Forelimb muscle (tissue), 1 donor: Measurements from ENCODE around the gene METAP1D. TPM values are rescaled to one million over a fixed set of nuclear protein-coding genes. Genes with fewer than 3 reads are reported as not detected.
A peak's percentile ranks its signal among the peaks of the same experiment; 100 is the strongest.
"Not testable (repeated sequence)": the region's sequence is repeated elsewhere in the genome, so short reads cannot be mapped to it uniquely, and the experiment has no call there.

Experiments
- DNase-seq: peaks from one replicate; pipeline ENCODE4 v3.0.0-alpha.2; 2013; ENCODE audit warnings: low read depth
- polyA plus RNA-seq: library from polyadenylated mRNA; unstranded; fragments of 120-200 nt; gene quantifications from one replicate; pipeline ENCODE4 v1.2.1, GENCODE V29; 2013; ENCODE audit not compliant: insufficient read length

The METAP1D gene
- polyA plus RNA-seq, 1 donor: 14.4 TPM

DNA sequence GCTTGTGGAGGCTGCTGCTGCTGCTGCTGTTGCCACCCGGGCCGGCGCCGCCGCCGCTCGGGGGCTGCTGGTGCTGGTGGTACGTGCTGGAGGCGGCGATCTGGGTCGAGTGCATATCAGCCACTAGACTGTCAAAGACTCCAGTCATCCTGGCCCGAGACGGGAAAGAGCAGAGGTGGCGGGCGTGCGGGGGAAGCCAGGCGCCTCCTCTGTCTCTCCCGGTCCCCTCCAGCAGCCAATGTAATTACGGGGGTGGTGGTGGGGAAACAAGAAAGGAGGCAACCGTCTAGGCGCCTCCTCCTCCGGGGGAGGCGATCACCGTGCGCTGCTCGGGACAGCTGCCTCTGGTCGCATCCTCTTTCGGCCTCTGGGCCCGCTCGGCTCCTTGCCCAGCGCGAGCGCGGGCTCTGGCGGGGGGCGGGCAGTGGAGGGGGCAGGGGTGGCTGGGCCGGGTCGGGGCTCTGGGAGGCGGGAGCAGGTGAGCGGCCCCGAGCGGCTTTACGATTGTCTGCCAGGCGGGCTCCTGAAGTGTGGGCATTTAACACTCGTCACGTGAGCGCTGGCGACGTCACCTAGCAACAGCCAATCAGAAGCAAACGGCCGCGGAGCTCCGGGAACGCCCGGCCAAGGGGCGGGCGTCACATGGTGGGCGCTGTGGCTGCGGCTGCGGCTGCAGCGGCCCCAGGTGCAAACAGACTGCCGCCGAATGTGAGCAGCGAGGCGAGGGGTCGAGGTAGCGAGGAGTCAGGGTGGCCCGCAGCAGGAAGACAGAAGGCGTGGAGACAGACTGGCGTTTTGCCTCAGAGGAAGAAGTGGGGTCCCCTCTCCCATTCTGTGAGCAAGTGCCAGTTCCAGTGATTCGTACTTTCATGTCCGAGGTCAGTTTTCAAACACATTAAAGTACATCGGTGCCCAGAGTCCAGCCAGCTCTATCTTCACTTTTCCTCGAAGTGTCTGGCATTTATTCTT, 102.9 kb downstream of the METAP1D start, which contains the start of gene DLX2:
Gene DLX2 (minus strand): TSS at position 510 of the 969 bp plus-strand sequence. CDS start 362 bp downstream, at position 148.
- DNase-seq: peak; percentile 54

DNA sequence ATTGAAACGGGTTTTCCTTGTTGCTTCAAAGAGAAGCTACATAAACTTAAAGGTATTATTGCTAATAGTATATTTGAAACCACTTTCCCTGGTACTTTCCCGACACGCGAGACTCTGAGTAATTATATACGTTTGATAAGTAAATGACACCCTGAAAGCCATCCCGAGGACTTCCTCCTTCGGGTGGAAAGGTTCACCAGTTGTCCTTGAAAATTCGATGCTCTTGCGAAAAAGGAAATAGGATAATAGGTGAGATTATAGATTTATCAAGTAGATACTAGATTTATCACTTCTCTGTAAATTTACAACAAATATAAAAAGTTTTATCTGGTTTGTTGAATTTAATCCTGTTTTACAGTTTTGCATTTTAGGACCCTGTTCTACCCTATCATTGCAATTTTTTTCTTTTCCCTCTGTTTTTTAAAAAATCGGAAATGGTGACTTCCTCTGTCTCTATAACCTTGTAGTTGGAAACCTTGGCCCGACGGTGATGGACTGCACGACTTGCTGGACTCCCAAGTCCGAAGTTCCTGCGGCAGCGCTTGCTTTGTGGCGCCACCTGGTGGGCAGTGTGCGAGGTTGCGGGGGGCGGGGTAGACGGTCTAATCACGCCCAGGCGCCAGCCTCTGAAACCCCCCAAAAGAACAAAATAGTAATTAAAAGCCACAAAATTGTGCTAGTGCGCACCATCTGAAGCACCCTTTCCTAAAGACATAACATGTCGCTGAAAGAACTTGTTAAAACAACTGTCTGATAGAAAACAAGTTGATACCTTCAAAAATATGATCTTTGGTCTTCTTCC, 103.9 kb downstream of the METAP1D start:
- DNase-seq: peak; percentile 45

DNA sequence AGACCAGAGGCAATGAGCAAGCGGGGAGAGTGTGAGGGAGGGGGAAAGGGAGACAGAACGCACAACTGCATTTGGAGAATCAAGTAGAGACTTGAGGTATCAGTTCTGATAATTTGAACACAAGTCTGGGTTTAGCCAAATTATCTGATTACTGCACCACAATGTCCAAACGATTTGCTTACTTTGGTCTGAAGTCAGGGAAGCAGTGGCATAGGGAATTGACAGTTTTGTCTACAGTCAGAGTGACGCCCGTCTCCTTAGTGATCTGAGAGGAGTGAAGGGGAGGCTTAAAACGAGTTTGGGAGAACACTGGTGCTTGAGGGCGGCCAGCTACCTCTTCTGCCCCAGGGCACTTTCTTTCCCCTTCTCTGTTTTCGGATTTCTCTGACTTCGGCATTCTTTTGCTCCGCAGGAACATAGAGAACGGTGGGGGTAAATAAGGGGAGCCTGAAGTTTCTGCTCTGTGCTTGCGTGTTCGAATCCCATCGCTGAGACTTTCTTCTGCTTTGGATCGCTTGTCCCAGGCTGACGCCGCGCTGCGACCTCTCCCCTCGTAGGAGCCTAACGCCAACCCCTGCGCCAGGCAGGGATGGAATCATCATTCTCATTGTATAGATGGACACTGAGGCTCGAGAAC, 105.8 kb downstream of the METAP1D start:
- no peak for DNase-seq

DNA sequence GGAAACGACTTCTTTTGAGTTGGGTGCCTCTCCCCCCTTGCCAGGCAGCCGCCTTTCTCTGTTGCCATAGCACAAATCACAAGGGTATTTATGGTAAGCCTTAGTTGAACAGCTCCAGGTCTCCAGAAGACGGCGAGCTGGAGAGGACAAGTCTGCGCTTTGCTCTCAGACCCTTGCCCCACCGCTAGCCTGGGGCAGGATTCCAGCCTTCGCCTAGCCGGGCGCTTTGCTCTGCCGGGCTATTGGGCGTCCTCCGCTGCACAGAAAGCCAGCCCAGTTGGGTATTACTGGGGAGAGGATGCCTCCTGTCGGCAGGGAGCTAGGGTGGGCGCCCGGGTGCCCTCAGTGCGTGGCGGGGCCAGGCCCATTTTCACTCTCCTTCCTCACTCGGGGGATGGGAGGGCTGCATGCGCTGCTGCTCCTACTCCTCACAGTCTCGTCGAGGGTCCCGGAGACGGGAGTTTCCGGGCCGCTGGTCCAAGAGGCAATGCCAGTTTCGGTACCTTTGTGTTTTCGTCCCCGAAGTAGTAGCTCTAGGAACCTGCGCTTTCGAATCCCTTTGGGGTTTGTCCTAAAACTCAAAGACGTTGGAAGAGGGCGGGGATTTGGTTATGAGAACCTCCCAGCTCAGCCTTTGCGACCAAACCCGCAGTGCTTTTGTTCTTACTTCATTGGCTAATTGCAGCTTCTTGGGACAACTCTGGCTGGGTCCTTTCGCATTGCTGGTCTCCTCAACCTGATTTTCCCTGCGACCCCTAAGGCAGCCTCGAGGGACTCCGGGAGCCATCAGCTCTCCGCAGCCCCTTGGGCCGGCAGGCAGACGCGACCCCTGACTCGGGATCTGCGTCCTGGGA, 106.6 kb downstream of the METAP1D start:
- no peak for DNase-seq

DNA sequence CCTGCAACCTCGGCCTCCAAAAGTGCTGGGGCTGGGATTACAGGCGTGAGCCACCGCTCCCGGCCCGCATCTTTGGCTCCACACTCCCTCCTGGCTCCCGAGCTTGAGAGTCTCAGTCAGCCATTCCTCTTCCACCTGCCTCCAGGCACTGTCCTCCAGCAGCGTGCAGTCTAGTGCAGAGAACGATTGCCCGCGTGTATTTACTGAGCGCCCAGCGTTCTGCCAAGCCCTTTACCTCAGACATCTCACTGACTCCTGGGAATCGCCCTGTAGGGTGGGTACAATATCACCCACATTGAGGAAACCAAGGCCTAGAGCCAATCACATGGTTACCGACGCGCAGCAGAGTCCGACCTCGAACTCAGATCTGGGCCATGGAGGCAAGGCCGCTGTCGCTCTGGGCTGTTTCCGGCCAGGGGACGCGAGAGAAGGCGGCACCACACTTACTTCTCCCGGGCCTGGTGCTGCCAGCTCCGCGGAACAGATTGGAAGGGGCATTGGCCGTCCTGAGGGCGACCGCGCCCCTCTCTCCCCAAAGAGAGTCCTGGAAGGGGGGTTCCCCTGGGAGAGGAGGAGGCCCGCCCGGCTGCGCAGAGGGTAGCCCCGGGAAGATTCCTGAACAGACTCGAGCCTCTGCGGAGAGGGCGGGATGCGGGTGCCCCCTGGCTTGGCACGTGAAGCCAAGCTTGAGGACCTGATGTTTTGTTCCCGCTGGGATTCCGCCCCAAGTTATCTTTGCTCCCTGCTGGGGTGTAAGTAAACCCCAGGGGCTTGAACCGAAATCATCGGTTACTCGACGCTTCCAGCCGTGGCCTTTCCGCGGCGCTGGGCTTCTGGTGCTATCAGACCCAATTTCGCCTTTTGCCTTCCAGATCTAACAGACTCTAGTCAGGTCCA, 108.2 kb downstream of the METAP1D start:
- no peak for DNase-seq

DNA sequence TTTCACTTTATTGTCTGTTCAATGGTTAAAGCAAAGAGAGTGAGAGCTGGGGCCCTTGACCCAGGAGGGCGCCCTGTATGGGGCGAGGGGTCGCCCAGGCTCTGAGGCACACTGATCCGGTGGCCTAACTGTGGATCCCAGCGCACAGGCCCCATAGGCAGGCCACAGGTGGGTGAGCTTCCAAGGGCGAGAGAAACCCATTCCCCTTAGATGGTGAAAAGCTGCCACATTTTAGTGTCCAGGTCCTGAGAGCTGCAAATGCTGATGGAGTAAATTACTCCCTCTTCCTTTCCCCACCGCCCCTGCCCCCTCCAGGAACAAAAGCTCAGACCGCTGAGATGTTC, 108.8 kb downstream of the METAP1D start:
- DNase-seq: no peak

DNA sequence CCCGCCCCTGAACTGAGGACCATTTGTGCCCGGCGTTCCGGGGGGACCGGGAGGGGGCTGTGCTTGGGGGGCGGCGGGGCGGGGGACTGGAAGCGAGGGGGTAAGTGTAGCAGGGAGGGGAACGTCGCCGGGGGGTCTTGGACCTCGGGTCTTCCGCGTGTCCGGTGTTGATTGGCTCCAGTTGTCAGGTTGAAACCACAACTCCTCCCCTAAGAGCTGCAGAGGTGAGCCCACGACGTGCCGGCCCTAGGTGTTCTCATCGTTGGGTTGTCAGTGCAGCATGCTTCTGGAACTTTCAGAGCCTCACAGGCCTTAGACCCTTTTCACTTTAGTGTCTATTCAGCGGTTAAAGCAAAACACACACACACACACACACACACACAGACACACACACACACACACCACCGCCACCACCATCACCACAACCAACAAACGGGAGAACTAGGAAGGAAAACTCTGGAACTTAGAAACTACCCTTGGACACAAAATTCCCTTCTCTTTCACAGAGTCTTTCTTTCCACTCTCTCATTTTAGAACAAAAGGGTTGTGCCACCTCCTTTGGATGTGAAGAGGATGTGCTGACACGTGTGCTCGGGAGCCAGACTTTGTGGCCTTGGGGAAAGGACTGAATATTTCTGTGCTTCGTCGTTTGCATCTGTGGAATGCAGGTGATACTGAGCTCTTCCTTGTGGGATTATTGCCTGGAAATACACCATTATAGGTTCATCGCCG, 109.7 kb downstream of the METAP1D start:
- DNase-seq: no peak

GRCh38 chr2:172109988-172110811, 110.4 kb downstream of the METAP1D start:
- DNase-seq: no peak

DNA sequence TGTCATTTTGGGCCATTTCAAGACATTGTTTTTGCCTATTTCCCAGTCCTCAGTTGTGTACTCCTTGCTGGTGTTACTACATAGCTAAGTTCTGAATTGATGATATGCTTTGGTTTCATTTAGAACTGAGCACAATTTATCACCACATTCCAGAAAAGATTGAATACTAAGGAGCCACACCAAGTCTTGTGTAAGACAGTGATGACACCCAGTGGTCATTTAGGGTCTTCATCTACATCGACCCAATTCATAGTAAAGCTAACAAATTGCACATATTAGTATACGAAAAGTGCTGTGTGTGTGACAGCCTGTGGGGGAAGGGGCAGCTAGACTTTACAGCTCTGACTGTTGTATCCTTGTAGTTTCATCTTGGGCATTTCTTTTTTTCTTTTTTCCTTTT, 113.9 kb downstream of the METAP1D start:
- DNase-seq: no peak

- DNase-seq: not testable (repeated sequence)
These were observed 114.4 kb downstream of the METAP1D start for GRCh38 chr2:172114176-172114575.

DNA sequence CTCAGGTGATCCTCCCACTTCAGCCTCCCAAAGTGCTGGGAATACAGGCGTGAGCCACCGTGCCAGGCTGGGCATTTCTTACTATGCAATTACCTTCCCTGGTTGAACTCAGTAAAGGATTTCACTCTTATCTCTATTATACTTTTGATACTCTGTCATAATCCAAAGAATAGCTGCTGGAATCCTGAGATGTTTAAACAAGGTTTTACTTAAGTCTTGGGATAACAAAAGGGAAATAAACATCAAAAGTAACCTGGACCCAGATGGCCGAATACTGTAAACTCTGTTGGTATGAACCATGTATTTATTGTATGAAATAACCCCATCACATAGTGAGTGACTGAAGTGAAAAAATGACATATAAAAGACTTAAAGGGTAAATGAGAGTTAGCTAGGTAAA, 114.8 kb downstream of the METAP1D start:
- no peak for DNase-seq

GRCh38 chr2:172116107-172116506, 116.4 kb downstream of the METAP1D start:
- DNase-seq: no peak

DNA sequence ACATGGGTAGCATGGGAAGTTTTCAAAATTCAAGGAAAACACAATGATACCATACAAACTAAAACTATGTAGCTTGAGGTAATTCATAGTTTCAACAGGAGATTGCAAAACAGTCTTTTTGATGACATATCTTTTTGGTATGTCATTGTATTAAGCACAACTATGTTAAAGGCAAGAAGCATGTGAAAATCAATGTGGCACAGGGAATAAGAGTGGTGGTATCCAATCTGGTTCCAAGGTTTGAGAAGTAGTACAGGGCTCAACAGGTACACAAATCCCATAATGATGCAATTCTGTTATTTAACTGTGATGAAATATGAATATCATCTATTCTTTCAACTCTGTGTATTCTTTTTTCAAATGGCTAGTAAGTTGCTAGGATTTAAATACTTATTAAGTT, 119.3 kb downstream of the METAP1D start:
- no peak for DNase-seq

- no peak for DNase-seq
These were observed 120.4 kb downstream of the METAP1D start for GRCh38 chr2:172120118-172120517.

DNA sequence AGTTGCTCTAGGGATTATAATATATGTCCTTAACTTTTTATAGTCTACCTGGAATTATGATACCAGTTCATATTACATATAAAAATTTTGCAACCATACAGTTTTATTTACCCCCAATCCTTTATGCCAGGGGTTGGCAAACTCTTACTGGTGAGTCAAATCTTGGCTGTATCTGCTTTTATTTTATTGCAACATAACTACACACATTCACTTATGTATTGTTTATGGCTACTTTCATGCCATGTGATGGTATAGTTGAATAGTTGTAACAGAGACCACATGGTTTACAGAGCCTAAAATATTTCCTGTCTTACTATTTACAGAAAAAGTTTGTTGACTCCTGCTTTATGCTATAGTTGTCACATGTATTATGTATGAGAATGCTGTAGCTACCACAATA, 128.7 kb downstream of the METAP1D start:
- no peak for DNase-seq

- DNase-seq: no peak
These were observed 129.7 kb downstream of the METAP1D start for GRCh38 chr2:172129404-172129803.
